Inflammatory macrophage treated with lipopolysaccharide for 1 hour (primary cell): ENCODE results near the gene KCNJ12.
"Not testable (repeated sequence)": the region's sequence is repeated elsewhere in the genome, so short reads cannot be mapped to it uniquely, and the experiment has no call there.

Experiments
- DNase-seq, 2 donors: peaks; one replicate each; pipeline ENCODE4 v3.0.0-alpha.2; 2020 to 2022

KCNJ12 gene

DNA sequence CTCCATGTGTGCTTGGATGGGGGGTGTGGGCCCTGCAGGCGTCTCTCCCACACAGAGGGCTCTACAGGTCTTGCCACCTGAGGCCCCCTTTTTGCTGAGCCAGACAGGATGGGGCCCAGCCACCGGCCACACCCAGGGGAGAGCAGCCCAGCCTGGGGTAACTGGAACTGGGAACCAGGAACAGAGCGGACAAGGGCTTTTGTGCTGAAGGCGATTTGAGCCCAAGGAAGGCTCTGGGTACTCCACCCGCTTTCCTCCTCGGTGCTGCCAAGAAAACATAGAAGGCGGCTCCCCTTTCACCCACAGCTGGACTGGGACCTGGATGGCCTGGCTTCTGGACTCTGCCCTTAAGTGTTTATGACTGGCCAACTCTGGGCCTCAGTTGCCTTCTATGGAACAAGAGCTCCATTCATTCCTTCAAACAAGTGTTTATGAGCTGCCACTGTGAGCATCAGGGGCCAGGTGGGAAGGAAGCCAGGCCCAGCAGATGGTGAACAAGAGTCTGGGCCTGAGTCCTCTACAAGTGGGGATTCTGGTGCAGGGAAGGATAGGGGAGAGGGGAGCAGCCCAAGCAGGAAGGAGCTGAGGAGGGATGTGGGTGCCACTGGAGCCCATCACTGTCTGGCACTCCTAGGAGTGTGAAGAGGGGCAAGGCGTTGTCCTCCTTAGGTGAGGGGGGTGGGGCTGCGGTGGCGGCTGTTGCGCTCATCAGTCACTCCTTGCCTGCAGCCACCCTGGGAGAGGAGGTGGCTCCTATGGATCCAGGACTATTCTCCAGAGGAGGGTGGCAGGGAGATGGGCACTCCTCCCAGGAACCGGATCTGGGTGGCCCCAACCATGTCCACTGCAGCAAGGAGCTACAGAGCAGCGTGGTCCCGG is 46.4 kb downstream of the KCNJ12 start:
- not testable (repeated sequence) for DNase-seq

DNA sequence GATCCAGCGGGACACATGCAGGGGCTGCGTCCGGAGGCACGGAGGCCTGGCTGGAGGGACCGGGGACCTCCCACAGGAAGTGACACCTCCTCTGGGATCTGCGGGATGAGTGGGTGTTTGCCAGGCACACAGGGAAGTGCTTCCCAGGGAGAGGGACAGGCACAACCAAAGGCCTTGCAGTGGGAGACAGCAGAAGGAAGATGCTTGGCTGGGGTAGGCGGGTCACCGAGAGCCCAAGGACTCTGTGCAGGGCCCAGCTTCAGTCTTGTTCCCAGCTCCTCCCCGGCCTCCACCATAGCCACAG is 47.0 kb downstream of the KCNJ12 start:
- DNase-seq: not testable (repeated sequence)

DNA sequence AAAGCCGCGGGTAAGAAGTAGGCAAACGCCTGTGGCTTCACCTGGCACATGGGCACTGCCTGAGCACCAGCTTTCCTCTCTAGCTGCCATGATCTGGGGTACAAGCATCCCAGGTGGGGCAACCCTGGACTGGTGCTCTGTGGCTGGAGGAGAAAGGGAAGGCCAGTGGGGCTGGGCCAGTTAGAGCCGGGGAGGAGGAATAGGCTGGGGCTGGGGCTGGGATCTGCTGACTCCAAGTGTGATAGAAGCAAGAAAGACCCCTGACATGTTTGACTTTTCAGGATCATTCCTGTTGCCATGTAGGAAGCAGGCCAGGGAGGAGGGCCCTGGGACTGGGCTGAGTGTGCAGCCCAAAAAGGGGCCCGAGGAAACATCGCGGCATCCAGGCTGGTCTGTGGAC is 48.5 kb downstream of the KCNJ12 start:
- not testable (repeated sequence) for DNase-seq

DNA sequence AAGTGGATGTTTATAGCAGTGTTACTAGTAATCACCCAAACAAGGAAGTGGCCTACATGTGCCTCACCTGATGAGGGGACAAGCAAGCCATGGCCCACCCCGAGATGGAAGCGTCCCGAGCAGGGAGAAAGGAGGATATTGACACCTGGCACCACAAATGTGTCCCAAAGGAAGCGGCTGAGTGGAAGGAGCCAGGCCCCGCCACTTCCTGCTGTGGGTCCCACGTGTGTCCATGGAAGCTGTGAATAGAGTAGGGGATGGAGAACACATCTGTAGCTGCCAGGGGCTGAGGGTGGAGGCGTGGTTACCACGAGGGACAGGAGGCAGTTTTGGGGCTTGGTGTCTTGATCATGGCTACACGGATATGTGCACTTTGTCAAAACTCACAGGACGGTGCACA is 49.2 kb downstream of the KCNJ12 start:
- no peak for DNase-seq

DNA sequence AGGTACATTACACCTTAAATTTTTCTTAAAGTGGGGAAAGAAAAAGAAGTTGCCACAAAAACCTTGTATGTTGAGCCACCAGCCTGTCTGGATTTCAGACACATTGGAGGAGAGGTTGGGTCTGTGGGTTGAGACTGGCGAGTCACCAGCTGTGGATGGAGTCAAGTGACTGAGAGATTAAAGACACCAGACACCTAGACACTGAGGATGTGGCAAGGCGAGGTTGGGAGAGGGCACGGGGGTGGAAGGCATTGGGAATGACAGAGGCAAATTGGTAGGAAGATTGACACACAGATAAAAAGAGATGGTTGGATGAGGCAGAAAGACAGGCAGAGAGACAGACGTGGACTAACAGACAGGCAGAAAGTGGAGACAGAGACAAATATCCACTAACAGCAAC is 49.6 kb downstream of the KCNJ12 start:
- no peak for DNase-seq

DNA sequence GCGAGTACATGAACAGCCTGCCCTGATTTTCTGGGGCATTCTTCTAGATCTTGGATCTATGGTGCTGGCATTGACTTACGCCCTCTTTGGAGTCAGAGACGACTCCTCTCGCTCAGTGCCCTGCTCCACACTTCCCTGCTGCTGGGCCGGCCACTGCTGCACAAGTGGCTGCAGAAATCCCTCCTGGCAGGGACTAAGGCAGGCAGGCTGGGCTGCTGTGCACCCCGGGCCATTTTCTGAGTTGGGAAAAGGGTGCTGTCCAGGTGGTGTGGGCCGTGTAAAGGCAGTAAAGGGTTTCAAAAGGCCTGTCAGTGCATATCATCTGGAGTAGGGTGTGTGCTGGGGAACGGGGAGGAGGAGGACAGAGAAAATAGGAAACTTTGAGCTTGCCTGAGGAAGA is 50.1 kb downstream of the KCNJ12 start:
- DNase-seq: not testable (repeated sequence)

DNA sequence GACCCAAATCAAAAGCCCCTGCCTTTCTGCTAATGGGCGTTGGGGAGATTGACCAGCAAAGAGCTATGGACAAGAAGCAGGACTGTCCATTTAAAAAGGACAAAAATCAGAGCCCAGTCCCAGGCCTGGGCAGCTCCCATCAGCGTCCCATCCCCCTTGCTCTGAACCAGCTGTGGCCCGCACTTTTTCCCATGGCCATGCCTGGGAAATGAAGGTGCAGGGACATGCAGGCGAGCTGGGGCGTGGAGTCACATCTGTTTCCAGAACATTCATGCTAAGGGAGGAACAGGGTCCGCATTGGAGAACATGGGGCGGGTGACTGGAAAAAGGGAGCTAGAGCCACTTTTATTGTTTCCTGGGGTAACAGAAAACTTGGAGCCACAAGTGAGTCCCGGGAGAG is 50.7 kb downstream of the KCNJ12 start:
- not testable (repeated sequence) for DNase-seq

DNA sequence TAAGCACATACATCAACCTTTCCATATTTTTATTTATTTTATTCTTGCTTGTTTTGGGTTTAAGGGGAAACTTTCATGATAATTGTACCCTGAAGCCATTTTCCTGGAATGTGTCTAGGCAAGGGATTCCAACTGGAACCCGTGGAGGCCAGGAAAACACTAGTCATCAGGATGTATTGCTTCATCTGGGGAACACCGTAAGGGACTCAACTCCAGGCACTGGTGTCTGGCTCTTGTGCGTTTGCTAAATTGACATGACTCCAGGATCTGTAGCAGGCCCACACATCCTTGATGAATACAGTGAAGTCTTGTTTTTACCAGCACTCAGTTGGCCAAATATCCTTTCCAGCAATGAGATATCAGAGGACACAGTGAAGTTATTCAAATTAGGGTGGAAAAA is 51.6 kb downstream of the KCNJ12 start:
- DNase-seq: not testable (repeated sequence)

DNA sequence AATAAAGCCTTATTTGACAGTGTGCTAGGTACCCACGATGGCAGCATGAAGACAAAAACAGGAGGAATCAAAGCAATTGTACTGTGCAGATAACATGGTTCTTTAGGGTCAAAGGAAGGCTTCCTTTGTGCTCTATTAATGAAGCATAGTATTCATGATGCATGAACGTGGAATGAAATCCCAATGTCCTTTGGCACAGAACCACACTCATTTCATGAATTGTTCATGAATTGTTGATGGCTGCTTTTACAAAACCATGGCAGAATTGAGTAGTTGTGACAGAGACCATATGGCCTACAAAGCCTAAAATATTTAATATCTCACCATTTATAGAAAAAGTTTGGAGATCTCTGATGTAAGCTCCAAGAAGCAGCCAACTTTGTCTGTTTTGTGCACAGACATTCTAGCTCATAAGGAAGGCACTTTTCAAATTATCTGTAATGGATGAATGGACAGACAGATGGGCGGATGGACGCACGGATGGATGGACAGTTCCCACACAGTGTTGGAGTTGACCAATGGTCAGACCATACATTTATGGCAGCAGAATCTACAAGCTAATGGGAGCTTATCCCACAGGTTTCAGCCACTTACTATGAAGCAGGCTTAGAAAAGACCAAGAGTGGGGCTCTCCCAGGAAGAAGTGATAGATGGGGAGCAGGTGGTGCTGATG is 52.7 kb downstream of the KCNJ12 start:
- not testable (repeated sequence) for DNase-seq

DNA sequence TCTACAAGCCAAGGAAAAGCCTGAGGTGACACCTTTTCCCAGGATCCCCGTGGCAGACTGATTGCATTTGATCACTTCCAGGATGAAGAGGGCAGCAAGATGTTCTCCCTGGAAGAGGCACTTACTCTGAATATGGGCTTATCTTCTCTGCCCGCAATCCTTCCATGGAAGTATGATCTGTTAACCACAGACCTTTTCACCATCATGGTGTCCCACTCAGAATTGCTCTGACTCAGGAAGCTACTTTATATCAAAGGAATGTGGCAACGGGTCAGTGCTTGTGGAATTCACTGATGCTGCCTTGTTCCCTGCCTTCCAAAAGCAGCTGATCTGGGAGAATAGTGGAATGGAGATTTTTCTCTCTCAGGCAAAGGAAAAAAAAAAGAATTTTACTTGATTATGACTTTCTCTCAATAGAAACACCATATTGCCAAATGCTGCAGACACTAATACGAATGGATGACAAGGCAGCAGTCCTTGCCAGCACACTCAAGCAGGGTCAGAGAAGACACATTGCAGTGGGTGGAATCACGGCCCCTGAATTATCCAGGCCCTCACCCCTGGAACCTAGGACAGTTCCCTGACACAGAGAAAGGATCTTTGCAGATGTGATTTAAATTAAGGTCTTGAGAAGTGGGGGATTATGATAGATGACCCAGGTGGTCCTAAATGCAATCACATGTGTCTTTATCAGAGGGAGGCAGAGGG is 53.9 kb downstream of the KCNJ12 start:
- DNase-seq: not testable (repeated sequence)

DNA sequence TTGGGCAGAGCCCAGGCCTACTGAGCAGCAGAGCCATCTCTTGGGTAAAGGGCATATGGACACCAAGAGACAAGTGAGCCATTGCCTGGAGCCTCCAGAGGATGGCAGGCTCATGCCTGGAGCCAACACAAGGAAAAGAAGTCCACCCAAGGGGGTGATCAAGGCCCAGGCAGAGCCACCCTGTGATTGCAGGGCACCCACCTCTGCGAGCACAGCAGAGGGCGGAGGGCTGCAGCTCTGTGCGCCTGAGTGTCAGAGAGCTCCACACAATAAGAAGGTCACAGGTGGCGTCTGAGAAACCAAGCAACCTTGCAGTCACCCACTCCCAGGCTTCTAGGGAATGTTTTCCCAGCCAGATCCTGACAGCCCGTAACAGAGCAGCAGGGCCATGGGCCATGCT is 57.8 kb downstream of the KCNJ12 start:
- DNase-seq: not testable (repeated sequence)

DNA sequence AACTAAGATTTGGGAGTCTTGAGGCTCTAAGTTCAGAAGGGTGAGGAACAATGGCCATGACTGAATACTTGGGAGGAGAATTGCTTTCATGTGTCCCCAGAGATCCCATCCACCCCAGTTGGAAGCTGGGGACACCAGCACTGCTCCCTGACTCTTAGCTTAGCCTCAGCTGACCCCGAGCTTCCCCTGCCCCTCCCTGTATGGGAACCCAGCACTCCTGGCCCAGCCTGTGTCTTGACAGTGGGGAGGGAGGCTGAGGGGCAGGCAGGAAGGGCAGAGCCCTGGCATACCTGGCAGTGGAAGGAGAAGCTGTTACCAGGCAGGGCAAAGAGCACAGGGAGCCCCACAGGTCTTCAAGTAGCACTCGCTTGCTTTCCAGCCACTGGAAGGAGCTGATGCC is 58.8 kb downstream of the KCNJ12 start:
- DNase-seq: not testable (repeated sequence)

DNA sequence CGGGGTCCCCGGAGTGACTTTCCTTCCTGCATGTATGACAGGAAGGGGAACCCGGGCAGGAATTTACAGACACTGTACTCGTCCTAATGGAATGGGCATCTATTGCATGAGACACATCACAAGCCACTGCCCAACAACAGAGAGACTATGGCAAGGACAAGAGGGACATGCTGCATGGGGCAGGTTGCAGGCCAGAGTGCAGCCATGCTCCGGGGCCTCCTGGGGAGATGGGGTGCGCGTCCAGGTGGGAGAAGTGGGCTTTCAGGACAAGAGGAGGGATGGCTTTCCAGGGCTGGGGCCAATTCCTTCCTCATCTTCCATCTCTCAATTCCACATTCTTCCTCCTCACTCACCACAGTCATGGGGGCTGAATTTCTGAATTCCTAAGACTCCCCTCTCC is 60.3 kb downstream of the KCNJ12 start:
- not testable (repeated sequence) for DNase-seq

DNA sequence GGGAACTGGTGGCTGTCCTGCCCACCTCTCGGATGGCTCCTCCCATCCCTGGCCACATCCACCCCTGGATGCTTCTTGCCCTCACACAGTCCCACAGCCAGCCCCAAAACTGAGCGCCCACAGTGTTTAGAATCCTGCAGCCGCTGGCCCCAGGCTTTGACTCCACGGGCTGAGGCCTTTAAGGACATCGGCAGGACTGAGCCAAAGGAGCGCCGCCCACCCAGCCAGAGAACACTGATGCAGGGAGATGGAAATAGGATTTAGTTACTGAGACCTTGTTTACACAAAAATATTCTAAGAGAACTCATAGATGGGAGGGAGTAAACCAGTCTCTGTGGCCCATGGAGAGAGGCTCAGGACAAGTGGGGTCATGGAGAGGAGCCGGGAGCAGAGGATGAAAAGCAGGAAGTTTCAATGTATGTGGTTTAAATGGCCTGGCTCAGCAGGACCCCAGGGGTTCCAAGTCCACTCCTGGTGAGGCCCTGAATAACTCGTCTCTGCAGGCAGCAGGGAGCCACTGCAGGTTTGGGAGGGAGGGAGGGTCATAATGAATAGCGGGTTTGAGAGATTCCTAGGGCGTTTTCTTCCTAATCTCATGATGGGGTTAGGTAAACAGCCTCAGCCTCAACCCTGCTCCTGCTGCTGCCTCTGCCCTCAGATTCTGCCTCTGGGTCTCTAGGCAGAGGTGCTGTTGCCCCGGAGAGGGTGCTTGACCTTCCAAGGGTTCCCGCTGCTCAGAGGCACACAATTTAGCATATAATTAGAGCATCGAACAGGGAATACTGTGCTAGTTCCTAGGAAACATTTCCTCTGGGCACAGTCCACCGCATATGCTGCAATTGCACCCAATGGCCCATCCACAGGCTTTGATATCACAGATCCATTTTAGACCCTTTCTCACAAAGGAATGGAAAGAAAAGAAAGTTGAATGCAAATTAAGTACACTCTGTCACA is 61.0 kb downstream of the KCNJ12 start:
- not testable (repeated sequence) for DNase-seq

DNA sequence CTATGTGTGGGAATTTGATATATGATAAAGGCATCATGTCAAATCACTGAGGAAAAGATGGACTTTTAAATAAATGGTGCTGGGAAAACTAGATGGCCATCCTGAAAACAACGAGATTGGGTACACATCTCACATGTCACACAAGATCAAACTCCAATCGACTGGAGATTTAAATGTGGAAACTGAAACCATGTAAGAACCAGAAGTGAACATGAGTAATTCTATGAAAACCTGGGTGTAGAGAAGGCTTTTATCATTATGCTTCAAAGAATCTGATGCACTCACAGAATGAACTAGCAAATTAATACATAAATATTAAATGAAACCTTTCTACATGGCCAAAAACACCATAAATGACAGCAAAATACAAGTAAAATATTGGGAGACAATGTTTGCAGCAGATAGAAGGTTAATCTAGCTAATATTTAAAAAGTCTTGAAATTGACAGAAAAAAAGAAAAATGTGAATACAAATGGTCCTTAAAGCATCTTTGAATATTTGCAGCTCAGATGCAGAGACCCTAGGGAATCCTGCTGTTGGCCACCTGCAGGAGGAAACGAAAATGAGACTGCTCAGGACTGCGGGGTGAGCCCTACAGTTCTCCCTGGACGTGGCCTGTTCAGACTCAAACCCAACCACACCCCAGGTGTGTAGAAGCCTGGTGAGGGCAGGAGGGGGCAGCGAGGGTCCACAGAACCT is 62.3 kb downstream of the KCNJ12 start:
- not testable (repeated sequence) for DNase-seq

DNA sequence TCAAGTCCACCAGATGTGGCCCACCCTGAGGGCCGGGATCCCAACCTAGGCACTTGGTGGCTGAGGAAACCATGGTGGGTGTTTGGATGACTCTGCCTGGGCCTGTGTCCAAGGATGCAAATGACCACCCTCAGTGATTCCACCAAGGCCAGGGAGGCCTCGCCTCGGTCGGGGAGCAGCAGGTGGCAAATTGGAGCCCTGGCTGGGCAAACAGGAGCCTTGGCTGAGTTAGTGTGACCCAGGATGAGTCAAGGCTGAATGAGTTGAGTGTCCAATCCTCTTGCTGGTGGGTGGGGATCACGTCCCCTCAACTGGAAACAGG is 62.8 kb downstream of the KCNJ12 start:
- not testable (repeated sequence) for DNase-seq

DNA sequence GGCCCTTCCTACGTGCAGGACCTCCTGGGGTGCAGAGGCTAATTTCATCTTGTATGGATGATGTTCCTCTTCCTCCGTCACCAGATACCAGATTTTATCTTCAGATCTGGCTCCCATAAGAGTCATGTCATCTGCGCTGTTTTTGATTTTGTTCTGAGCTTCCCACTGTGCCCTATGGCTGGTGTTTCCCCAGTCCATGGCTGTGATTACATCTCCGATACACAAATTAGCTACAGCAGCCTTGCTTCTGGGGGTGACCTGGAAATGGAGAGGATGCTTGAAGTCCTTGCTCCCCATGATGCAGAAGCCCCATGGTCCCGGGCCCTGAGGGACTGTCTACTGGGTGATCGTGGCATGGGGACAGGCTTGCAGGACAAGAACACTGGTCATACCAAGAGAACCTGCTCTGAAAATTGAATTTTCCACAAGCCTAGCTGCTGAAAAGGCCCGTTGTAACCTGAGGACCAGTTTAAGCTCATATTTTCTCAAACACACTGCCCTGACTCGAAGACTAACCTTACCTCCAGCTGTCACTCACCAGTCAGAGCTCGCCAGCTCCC is 69.0 kb downstream of the KCNJ12 start:
- no peak for DNase-seq

DNA sequence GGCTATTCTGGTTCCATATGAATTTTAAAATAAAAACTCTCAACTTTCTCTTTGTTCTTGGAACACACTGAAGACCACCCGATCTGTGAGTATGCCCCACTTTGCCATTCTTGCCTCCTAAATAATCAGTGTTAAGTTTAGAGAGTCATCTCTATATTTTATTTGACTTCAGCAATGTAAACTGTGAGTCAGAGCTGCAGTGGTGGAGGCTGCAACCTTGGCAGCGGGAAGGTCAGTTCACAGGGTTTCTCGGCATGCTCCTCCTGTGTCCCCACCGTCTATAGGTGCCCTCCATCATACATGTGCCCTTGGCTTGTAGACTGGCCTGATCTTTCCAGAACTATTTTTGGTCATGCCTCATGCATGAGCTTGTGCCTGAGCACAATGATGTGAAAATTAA is 71.4 kb downstream of the KCNJ12 start:
- not testable (repeated sequence) for DNase-seq

DNA sequence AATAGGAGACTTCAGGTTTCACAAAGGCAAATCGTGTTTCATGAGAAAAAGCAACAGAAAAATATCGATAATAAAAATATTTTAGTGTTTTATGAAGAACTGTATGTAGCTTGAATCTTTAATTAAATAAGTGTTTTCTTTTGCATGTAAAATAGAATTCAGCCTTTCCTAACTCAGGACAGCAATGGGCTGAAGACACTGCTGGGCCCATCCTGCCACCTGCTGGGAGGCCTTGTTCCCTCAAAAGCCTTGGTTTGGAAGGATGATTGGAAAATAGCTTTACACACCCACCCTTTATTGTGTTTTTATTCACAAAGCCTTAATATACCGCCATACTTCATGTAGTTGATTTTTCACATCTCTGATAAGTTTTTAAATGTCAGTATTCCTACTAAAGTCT is 73.7 kb downstream of the KCNJ12 start:
- not testable (repeated sequence) for DNase-seq

DNA sequence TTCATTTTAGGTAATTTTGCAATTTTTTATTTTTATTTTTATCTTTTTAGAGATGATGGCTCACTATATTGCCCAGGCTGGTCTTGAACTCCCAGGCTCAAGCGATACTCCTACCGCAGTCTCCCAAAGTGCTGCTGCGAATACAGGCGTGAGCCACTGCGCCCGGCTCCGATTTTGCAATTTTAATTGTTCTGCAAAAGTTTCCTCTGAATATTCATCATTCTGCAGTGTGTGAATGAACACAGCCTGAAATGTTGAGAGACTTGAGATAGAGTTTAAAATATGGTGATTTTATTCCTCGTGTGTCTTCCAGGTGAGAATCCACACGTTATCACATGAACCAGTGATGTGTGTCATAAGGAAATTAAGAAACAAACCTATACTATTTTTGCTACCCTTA is 75.8 kb downstream of the KCNJ12 start:
- DNase-seq: no peak

DNA sequence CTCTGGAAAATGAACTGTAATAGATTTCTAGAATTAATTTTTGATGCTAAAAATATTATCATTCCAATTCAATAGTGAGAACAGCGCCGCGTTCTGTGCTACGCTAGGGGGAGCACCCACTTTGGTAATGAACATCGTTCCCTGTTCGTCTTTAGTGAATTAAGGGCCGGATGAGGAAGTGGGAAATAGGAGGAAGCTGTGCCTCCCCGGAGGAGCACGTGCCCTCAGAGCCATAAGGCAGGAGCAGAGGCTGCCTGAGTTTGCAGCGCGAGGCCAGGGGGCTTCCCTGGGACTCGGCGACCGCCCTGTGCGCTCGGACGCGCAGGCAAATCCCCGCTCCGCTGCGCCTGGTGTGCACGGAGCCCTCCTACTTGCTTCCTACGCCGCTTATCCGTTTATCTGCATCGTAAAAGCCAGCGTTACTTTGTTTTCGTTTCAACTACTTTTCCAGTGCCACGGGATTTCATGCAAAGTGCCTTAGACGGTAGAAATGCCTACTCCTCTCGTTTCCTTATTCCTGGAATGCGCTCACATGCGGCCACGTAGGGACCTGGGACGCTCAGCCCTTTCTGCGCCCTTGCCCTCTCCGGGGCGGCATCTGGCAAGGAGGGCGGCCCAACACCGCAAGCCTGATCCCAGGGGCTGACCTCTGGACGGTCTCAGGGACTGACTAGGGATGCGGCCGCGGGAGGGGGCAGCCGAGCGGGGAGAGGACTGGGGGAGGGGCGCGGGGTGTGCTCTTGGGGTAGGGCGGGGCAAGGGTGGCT is 76.4 kb downstream of the KCNJ12 start:
- DNase-seq: peak; percentile 82
